SK-N-SH (cell line): ENCODE results near the gene OAS2. TPM values are rescaled to one million over a fixed set of nuclear protein-coding genes. Genes with fewer than 3 reads are reported as not detected.

ENCODE experiments used
- CTCF ChIA-PET: fragments of 300-600, 350-600 bp; formaldehyde crosslinking; extraction: SDS; loops from one replicate; lab custom pipeline; 2021; lab: Yijun Ruan, JAX
- POLR2A ChIA-PET: fragments of 350-600 bp; sonication (Branson Sonifier 250); formaldehyde crosslinking; extraction: SDS; loops from one replicate; lab custom pipeline; 2020; ENCODE audit warnings: antibody characterized with exemption, inconsistent platforms; lab: Yijun Ruan, JAX
- DNase-seq: peaks from one replicate; pipeline ENCODE4 v3.0.0; 2012
- H2AFZ ChIP-seq: fragments of 200-600 bp; sonication (generic); 2 replicates; pipeline ENCODE4 v1.8.1; 2016; ENCODE audit warnings: antibody characterized with exemption, mild to moderate bottlenecking, low read depth
- H3F3A ChIP-seq: fragments of 200-600 bp; sonication (generic); replicated peaks from 2 replicates; pipeline ENCODE3; 2016; ENCODE audit warnings: antibody characterized with exemption, mild to moderate bottlenecking; ENCODE audit not compliant: insufficient read depth
- H3K27ac ChIP-seq, 2 experiments: fragments of 200-500 bp in 1 of 2; fragments of 200-600 bp in 1 of 2; sonication (Bioruptor generic) in 1 of 2; sonication (generic), shearing (Covaris generic) in 1 of 2; 2 replicates each; pipeline versions ENCODE4 v1.5.1 to v1.6.1; 2014 to 2016; ENCODE audit warnings: low read depth in 2 of 2, inconsistent platforms in 1 of 2, low read length in 1 of 2, mild to moderate bottlenecking in 1 of 2, mixed read lengths in 1 of 2
- H3K27me3 ChIP-seq: fragments of 200-600 bp; sonication (generic), shearing (Covaris generic); 2 replicates; pipeline ENCODE4 v1.6.1; 2016; ENCODE audit warnings: mixed run types; ENCODE audit not compliant: insufficient read depth
- H3K36me3 ChIP-seq, 2 experiments: fragments of 200-500 bp in 1 of 2; fragments of 200-600 bp in 1 of 2; sonication (Bioruptor generic) in 1 of 2; sonication (generic) in 1 of 2; replicated peaks in 1 of 2; 2 replicates each; pipeline versions ENCODE3 to v1.5.1; 2014 to 2016; ENCODE audit warnings: low read length in 1 of 2, mild to moderate bottlenecking in 1 of 2; ENCODE audit not compliant: insufficient read depth in 2 of 2, control insufficient read depth in 1 of 2
- H3K4me1 ChIP-seq, 2 experiments: fragments of 200-500 bp in 1 of 2; fragments of 200-600 bp in 1 of 2; sonication (Bioruptor generic) in 1 of 2; sonication (generic), shearing (Covaris generic) in 1 of 2; 2 replicates each; pipeline versions ENCODE4 v1.5.1 to v1.6.1; 2014 to 2016; ENCODE audit warnings: low read depth in 1 of 2, low read length in 1 of 2, mixed run types in 1 of 2; ENCODE audit not compliant: insufficient read depth in 2 of 2, control insufficient read depth in 1 of 2
- H3K4me2 ChIP-seq: fragments of 200-600 bp; sonication (generic), shearing (Covaris generic); 2 replicates; pipeline ENCODE4 v1.6.1; 2017; ENCODE audit warnings: mixed run types
- H3K4me3 ChIP-seq, 2 experiments: fragments of 200-500 bp in 1 of 2; fragments of 200-600 bp in 1 of 2; sonication (Bioruptor generic) in 1 of 2; sonication (generic), shearing (Covaris generic) in 1 of 2; 2 replicates each; pipeline versions ENCODE4 v1.5.1 to v1.8.1; 2014 to 2016; ENCODE audit warnings: low read depth in 2 of 2, inconsistent platforms in 1 of 2, low read length in 1 of 2, mild to moderate bottlenecking in 1 of 2, mixed read lengths in 1 of 2, moderate library complexity in 1 of 2
- H3K79me2 ChIP-seq: fragments of 200-600 bp; sonication (generic); 2 replicates; pipeline ENCODE4 v1.8.1; 2017; ENCODE audit warnings: mild to moderate bottlenecking; ENCODE audit not compliant: insufficient read depth
- H3K9ac ChIP-seq: fragments of 200-600 bp; sonication (generic); 2 replicates; pipeline ENCODE4 v1.6.1; 2017; ENCODE audit warnings: mixed run types
- H3K9me2 ChIP-seq: fragments of 200-600 bp; sonication (generic); 2 replicates; pipeline ENCODE4 v1.6.1; 2017; ENCODE audit warnings: mixed run types
- H3K9me3 ChIP-seq: fragments of 200-600 bp; sonication (generic); 2 replicates; pipeline ENCODE4 v1.6.1; 2017; ENCODE audit warnings: mixed run types, mild to moderate bottlenecking, moderate library complexity
- H4K20me1 ChIP-seq: fragments of 200-600 bp; sonication (generic); 2 replicates; pipeline ENCODE4 v1.6.1; 2017; ENCODE audit warnings: mild to moderate bottlenecking, mixed run types; ENCODE audit not compliant: insufficient read depth
- CHD2 ChIP-seq: fragments of 150-350 bp; IDR thresholded peaks from 2 replicates; pipeline ENCODE4 v1.6.1; 2018; ENCODE audit warnings: low read length; ENCODE audit not compliant: partially characterized antibody
- ELF1 ChIP-seq: IDR thresholded peaks from 2 replicates; pipeline ENCODE4 v1.4.0; 2012
- EZH2phosphoT487 ChIP-seq: fragments of 200-600 bp; sonication (generic); IDR thresholded peaks from 2 replicates; pipeline ENCODE4 v1.6.1; 2017; ENCODE audit warnings: low read depth, mixed run types, mild to moderate bottlenecking, antibody characterized with exemption, moderate library complexity, borderline replicate concordance
- FOXJ3 ChIP-seq: sonication (generic); formaldehyde crosslinking; IDR thresholded peaks from 2 replicates; pipeline ENCODE4 v1.5.1; 2020; ENCODE audit warnings: mild to moderate bottlenecking, missing genetic modification reagents
- GABPA ChIP-seq: IDR thresholded peaks from 2 replicates; pipeline ENCODE4 v1.4.0; 2012; ENCODE audit warnings: low read depth, mild to moderate bottlenecking
- GATA2 ChIP-seq: sonication (generic); formaldehyde crosslinking; IDR thresholded peaks from 2 replicates; pipeline ENCODE4 v1.5.0; 2020; ENCODE audit warnings: mild to moderate bottlenecking, missing genetic modification reagents
- JUND ChIP-seq: IDR thresholded peaks from 2 replicates; pipeline ENCODE4 v1.4.0; 2012
- MAX ChIP-seq: IDR thresholded peaks from 2 replicates; pipeline ENCODE4 v1.4.0; 2012; ENCODE audit warnings: low read depth
- MEF2A ChIP-seq: IDR thresholded peaks from 2 replicates; pipeline ENCODE4 v1.4.0; 2012; ENCODE audit warnings: low read depth, borderline replicate concordance
- RXRA ChIP-seq: IDR thresholded peaks from 2 replicates; pipeline ENCODE4 v1.4.0; 2012; ENCODE audit warnings: low read depth, mild to moderate bottlenecking, borderline replicate concordance
- SMC3 ChIP-seq: IDR thresholded peaks from 2 replicates; pipeline ENCODE4 v1.6.1; 2012; ENCODE audit warnings: low read depth, low read length, improper control_type of control experiment
- TAF1 ChIP-seq: IDR thresholded peaks from 2 replicates; pipeline ENCODE4 v1.6.1; 2012; ENCODE audit warnings: low read depth, mild to moderate bottlenecking, low read length, moderate library complexity, borderline replicate concordance
- TCF12 ChIP-seq: IDR thresholded peaks from 2 replicates; pipeline ENCODE4 v1.4.0; 2012
- TEAD4 ChIP-seq: IDR thresholded peaks from 2 replicates; pipeline ENCODE4 v1.4.0; 2012; ENCODE audit warnings: mild to moderate bottlenecking, borderline replicate concordance; ENCODE audit not compliant: insufficient read depth
- USF2 ChIP-seq: fragments of 150-350 bp; IDR thresholded peaks from 2 replicates; pipeline ENCODE4 v1.6.1; 2017; ENCODE audit warnings: antibody characterized with exemption, low read length, low read depth, borderline replicate concordance
- ZBTB33 ChIP-seq: IDR thresholded peaks from 2 replicates; pipeline ENCODE4 v1.4.0; 2012; ENCODE audit warnings: low read depth, borderline replicate concordance
- WGBS: methylation state at CpG from one replicate; pipeline ENCODE4 v1.1.6; 2017; ENCODE audit warnings: low lambda C conversion rate; 5-methylcytosine and 5-hydroxymethylcytosine counted together
- polyA plus RNA-seq, 3 experiments: library from polyadenylated mRNA; depleted of rRNA; stranded (reverse); fragments of >200 nt; gene quantifications; 2 replicates each; pipeline ENCODE4 v1.2.3, GENCODE V29; 2012

OAS2 gene
- 0.02 TPM in 1 of 2 replicates, not detected in the other for polyA plus RNA-seq (2012; rRNA removed)
- under 0.01 and 0.01 TPM in 2 replicates for polyA plus RNA-seq (2012; cell fraction: cytosol; rRNA removed)
- 0.01 TPM in 1 of 2 replicates, not detected in the other for polyA plus RNA-seq (2012; cell fraction: nucleus; rRNA removed)

- DNase-seq = no peak
- H3K27ac ChIP-seq = no peak within 1 kb of the TSS
- POLR2A ChIA-PET = no interaction called here
Measured at GRCh38 chr12:112978163-112979040, at the start of gene OAS2. Gene OAS2 (plus strand): TSS chr12:112978519. CDS start chr12:112978609, 90 bp downstream.

More at GRCh38 chr12:112978163-112979040, at the start of gene OAS2:
- Histone ChIP-seq H3K36me3 (no peaks in the 10 kb centered on the region), H3K27me3 (no peaks in the 10 kb centered on the region), H3K9ac (no peak within 1 kb of the TSS), H2AFZ (no peak within 1 kb of the TSS), H4K20me1 (no peaks in the 10 kb centered on the region), H3F3A (no peaks in the 10 kb centered on the region), H3K79me2 (no peaks in the 10 kb centered on the region), H3K9me3 (no peaks in the 10 kb centered on the region), H3K4me3 (no peak within 1 kb of the TSS), H3K4me2 (no peak within 1 kb of the TSS), H3K9me2 (no peaks in the 10 kb centered on the region), H3K4me1 (peaks cover 0 to 6% of the 10 kb centered on the region in 2 experiments; a peak in 1 of 4 replicates)
- CTCF ChIA-PET = interaction anchor here (0.8 to 4.4 kb wide), 5 partner anchors 13 to 78 kb away, joined by 3 to 17 read pairs (median 4); no protein-coding TSS in a partner anchor
- 76% methylated on average over 12 of the region's 19 CpGs for WGBS
- no peak for TF ChIP-seq JUND
- TF ChIP-seq EZH2phosphoT487 = no peak
- no peak for TF ChIP-seq ELF1
- no peak for TF ChIP-seq TCF12
- no peak for TF ChIP-seq USF2
- no peak for TF ChIP-seq MEF2A
- no peak for TF ChIP-seq FOXJ3 (CRISPR knock-in tag)
- TF ChIP-seq RXRA = no peak
- no peak for TF ChIP-seq ZBTB33
- TF ChIP-seq SMC3 = no peak
- TF ChIP-seq TEAD4 = no peak
- no peak for TF ChIP-seq GABPA
- TF ChIP-seq GATA2 (CRISPR knock-in tag) = no peak
- no peak for TF ChIP-seq CHD2
- no peak for TF ChIP-seq MAX
- no peak for TF ChIP-seq TAF1
